IMR-90 (cell line): ENCODE data around the gene S100A5. TPM values are rescaled to one million over a fixed set of nuclear protein-coding genes. Genes with fewer than 3 reads are reported as not detected.
A peak's percentile ranks its signal among the peaks of the same experiment; 100 is the strongest.

Experiments
- ATAC-seq: fragments of 200-7000 bp; cut with Tn5 transposase; 2 replicates; pipeline ENCODE4 v1.9.1; 2020; ENCODE audit warnings: low read depth, mild to moderate bottlenecking, moderate library complexity
- BruUV-seq: library from RNA; stranded (reverse); fragments of 400-500 nt; replicated peaks from 2 replicates; lab custom pipeline; 2021; lab: Mats Ljungman, UMichigan
- CTCF ChIA-PET: fragments of 300-600 bp; formaldehyde crosslinking; extraction: SDS; loops from one replicate; lab custom pipeline; 2021; ENCODE audit warnings: antibody characterized with exemption; lab: Yijun Ruan, JAX
- POLR2A ChIA-PET: fragments of 300-600 bp; sonication (Branson Sonifier 250); formaldehyde crosslinking; loops from one replicate; lab custom pipeline; 2022; ENCODE audit warnings: antibody characterized with exemption; ENCODE audit not compliant: unreplicated experiment; lab: Charles Lee
- DNase-seq: peaks from one replicate; pipeline ENCODE4 v3.0.0; 2013
- H2AFZ ChIP-seq: replicated peaks from 2 replicates; pipeline ENCODE3; 2013; ENCODE audit warnings: low read length, mild to moderate bottlenecking; ENCODE audit not compliant: poor library complexity
- H2AK5ac ChIP-seq: 2 replicates; pipeline ENCODE4 v1.6.1; 2013; ENCODE audit warnings: low read depth, low read length, inconsistent platforms
- H2AK9ac ChIP-seq: replicated peaks from 2 replicates; pipeline ENCODE3; 2013; ENCODE audit warnings: mild to moderate bottlenecking, low read depth, low read length, moderate library complexity; ENCODE audit not compliant: poor library complexity
- H2BK120ac ChIP-seq: 2 replicates; pipeline ENCODE4 v1.6.1; 2013; ENCODE audit warnings: low read depth, low read length, inconsistent platforms
- H2BK15ac ChIP-seq: 3 replicates; pipeline ENCODE4 v1.6.1; 2013; ENCODE audit warnings: low read depth, low read length, inconsistent platforms
- H2BK20ac ChIP-seq: 2 replicates; pipeline ENCODE4 v1.6.1; 2013; ENCODE audit warnings: low read depth, mild to moderate bottlenecking, inconsistent platforms, low read length, moderate library complexity
- H2BK5ac ChIP-seq: 2 replicates; pipeline ENCODE4 v1.6.1; 2013; ENCODE audit warnings: mild to moderate bottlenecking, low read depth, low read length, inconsistent platforms; ENCODE audit not compliant: poor library complexity, severe bottlenecking
- H3K14ac ChIP-seq: replicated peaks from 2 replicates; pipeline ENCODE4 v1.6.1; 2013; ENCODE audit warnings: low read depth, low read length, inconsistent platforms
- H3K18ac ChIP-seq: 2 replicates; pipeline ENCODE4 v1.6.1; 2013; ENCODE audit warnings: low read depth, low read length, control low read depth
- H3K23ac ChIP-seq: 2 replicates; pipeline ENCODE4 v1.6.1; 2013; ENCODE audit warnings: low read depth, low read length, inconsistent platforms
- H3K27ac ChIP-seq: 2 replicates; pipeline ENCODE4 v1.5.1; 2013; ENCODE audit warnings: mild to moderate bottlenecking, control low read depth, low read length; ENCODE audit not compliant: insufficient read depth
- H3K27me3 ChIP-seq: 2 replicates; pipeline ENCODE4 v1.6.1; 2013; ENCODE audit warnings: low read length; ENCODE audit not compliant: control insufficient read depth, insufficient read depth
- H3K36me3 ChIP-seq: 2 replicates; pipeline ENCODE4 v1.6.1; 2013; ENCODE audit warnings: low read length, mixed read lengths; ENCODE audit not compliant: control insufficient read depth, insufficient read depth
- H3K4ac ChIP-seq: 2 replicates; pipeline ENCODE4 v1.6.1; 2013; ENCODE audit warnings: low read depth, low read length, inconsistent platforms
- H3K4me1 ChIP-seq: 2 replicates; pipeline ENCODE4 v1.6.1; 2013; ENCODE audit warnings: low read length, mixed read lengths; ENCODE audit not compliant: control insufficient read depth, insufficient read depth
- H3K4me2 ChIP-seq: 2 replicates; pipeline ENCODE4 v1.6.1; 2013; ENCODE audit warnings: low read depth, mild to moderate bottlenecking, control low read depth, low read length, moderate library complexity
- H3K4me3 ChIP-seq: 2 replicates; pipeline ENCODE4 v1.5.1; 2013; ENCODE audit warnings: low read depth, mild to moderate bottlenecking, control low read depth, low read length, moderate library complexity; ENCODE audit not compliant: insufficient read depth
- H3K56ac ChIP-seq: 2 replicates; pipeline ENCODE4 v1.6.1; 2013; ENCODE audit warnings: low read length, inconsistent platforms; ENCODE audit not compliant: insufficient read depth; ENCODE audit errors: extremely low read depth
- H3K79me1 ChIP-seq, 2 experiments: 2 replicates each; pipeline ENCODE4 v1.6.1; 2013; ENCODE audit warnings: low read length in 2 of 2, inconsistent platforms in 1 of 2, low read depth in 1 of 2
- H3K9ac ChIP-seq: 2 replicates; pipeline ENCODE4 v1.6.1; 2013; ENCODE audit warnings: low read depth, low read length, control low read depth
- H3K9me1 ChIP-seq: 2 replicates; pipeline ENCODE4 v1.6.1; 2013; ENCODE audit warnings: low read length, inconsistent platforms; ENCODE audit not compliant: insufficient read depth
- H3K9me3 ChIP-seq: 2 replicates; pipeline ENCODE4 v1.6.1; 2013; ENCODE audit warnings: low read length; ENCODE audit not compliant: control insufficient read depth, insufficient read depth
- H4K20me1 ChIP-seq: 2 replicates; pipeline ENCODE4 v1.6.1; 2013; ENCODE audit warnings: low read length, inconsistent platforms; ENCODE audit not compliant: insufficient read depth
- H4K5ac ChIP-seq: 2 replicates; pipeline ENCODE4 v1.6.1; 2013; ENCODE audit warnings: mild to moderate bottlenecking, low read depth, low read length, control low read depth
- H4K8ac ChIP-seq, 2 experiments: 2 replicates each; pipeline ENCODE4 v1.6.1; 2013; ENCODE audit warnings: low read depth in 2 of 2, low read length in 2 of 2, control low read depth in 1 of 2, inconsistent platforms in 1 of 2
- H4K91ac ChIP-seq: 2 replicates; pipeline ENCODE4 v1.6.1; 2013; ENCODE audit warnings: low read depth, low read length, inconsistent platforms; ENCODE audit not compliant: insufficient read depth
- CTCF ChIP-seq: conservative IDR thresholded peaks from 2 replicates; pipeline ENCODE4 v1.5.1; 2012; ENCODE audit warnings: mild to moderate bottlenecking, low read depth, low read length, improper control_type of control experiment
- POLR2A ChIP-seq: IDR thresholded peaks from 2 replicates; pipeline ENCODE4 v1.6.1; 2012; ENCODE audit warnings: mild to moderate bottlenecking, low read depth, low read length
- RCOR1 ChIP-seq: IDR thresholded peaks from 2 replicates; pipeline ENCODE4 v1.6.1; 2012; ENCODE audit warnings: mild to moderate bottlenecking, low read length, improper control_type of control experiment; ENCODE audit not compliant: insufficient replicate concordance
- WGBS, 2 experiments: methylation state at CpG; one replicate each; pipeline versions ENCODE4 v1.1.5 to v1.1.7; 2013; ENCODE audit warnings: missing lambda C conversion rate in 2 of 2; ENCODE audit not compliant: insufficient read length in 1 of 2; ENCODE audit errors: extremely low coverage in 2 of 2; 5-methylcytosine and 5-hydroxymethylcytosine counted together
- dilution Hi-C: fragments of 300-500 bp; cut with HindIII; formaldehyde crosslinking; loops from one replicate; pipeline ENCODE4 v1.14.3; 2018; ENCODE audit warnings: low sequenced_read_pairs; ENCODE audit not compliant: unreplicated experiment
- in situ Hi-C: fragments of 300-500 bp; cut with MboI; formaldehyde crosslinking; loops from 3 replicates; pipeline ENCODE4 v1.14.3; 2019; ENCODE audit warnings: low sequenced_read_pairs, inconsistent platforms, mixed read lengths
- intact Hi-C: fragments of 100-400 bp; cut with micrococcal nuclease; formaldehyde crosslinking; loops from 2 replicates; pipeline ENCODE4 v1.10.0; 2022
- polyA plus RNA-seq, 3 experiments: library from polyadenylated mRNA; depleted of rRNA; stranded (reverse); fragments of >200 nt; gene quantifications; 2 replicates each; pipeline ENCODE4 v1.2.3, GENCODE V29; 2012; ENCODE audit warnings: low replicate concordance in 1 of 3
- total RNA-seq: library from RNA; depleted of rRNA; stranded (reverse); fragments of >200 nt; gene quantifications from 2 replicates; pipeline ENCODE4 v1.2.3, GENCODE V29; 2012

S100A5 gene
- total and polyA plus RNA-seq, 2 of the 4 experiments (the other 2 are of a cell fraction), result 0.27 TPM; not detected in 1

- peaks cover 37% of the 10 kb centered on the region for H3K4me1 ChIP-seq
- intact Hi-C loops (no loop called here), in situ Hi-C loops (loop anchor here (25.0 kb wide), 1 partner anchor 415 kb away; the partner anchor contains the start of genes CREB3L4, CRTC2 and SLC39A1), dilution Hi-C loops (no loop called here)
- TF ChIP-seq CTCF, result no peak
- TF ChIP-seq POLR2A, result no peak
- no peak for TF ChIP-seq RCOR1
- H2BK120ac ChIP-seq, result peak overlapping the region; percentile 82
- H4K8ac ChIP-seq, result peak overlapping the region in 1 of 2 experiments; percentile 91; a peak in 1 of 4 replicates
- no peaks in the 10 kb centered on the region for H3K27me3 ChIP-seq
- H3K4me3 ChIP-seq, result no peak overlapping the region
- H3K9me3 ChIP-seq, result no peaks in the 10 kb centered on the region
- peak overlapping the region; percentile 85 for H2AK5ac ChIP-seq
- H2BK5ac ChIP-seq, result no peak overlapping the region
- H3K79me1 ChIP-seq, result peaks cover 0 to 35% of the 10 kb centered on the region in 2 experiments; a peak in 3 of 4 replicates
- no peak overlapping the region for H3K56ac ChIP-seq
- H3K14ac ChIP-seq, result peak overlapping the region; percentile 65; the same call in 1 of the 2 replicates
- peak overlapping the region; percentile 77 for H2AFZ ChIP-seq
- no peaks in the 10 kb centered on the region for H3K36me3 ChIP-seq
- peak overlapping the region; percentile 17; the same call in 1 of the 2 replicates for H4K5ac ChIP-seq
- H3K23ac ChIP-seq, result no peak overlapping the region
- POLR2A ChIA-PET, result interaction anchor here (1.0 kb wide), 1 partner anchor 11 kb away, joined by 3 read pairs; the partner anchor contains the start of gene S100A6
- H4K20me1 ChIP-seq, result no peaks in the 10 kb centered on the region
- H3K18ac ChIP-seq, result no peak overlapping the region; the same call in 1 of the 2 replicates
- CTCF ChIA-PET, result no interaction called here
- H3K9me1 ChIP-seq, result peaks cover 54% of the 10 kb centered on the region
- no peak for DNase-seq
- peak overlapping the region; percentile 96 for H2AK9ac ChIP-seq
- no peak overlapping the region for H3K9ac ChIP-seq
- WGBS, 2 experiments, result 87% methylated on average over 3 of the region's 14 CpGs; no CpG with 5 or more reads in 1 of the 2 experiments
- peak overlapping the region; percentile 70 for H4K91ac ChIP-seq
- H2BK20ac ChIP-seq, result peak overlapping the region; percentile 20; the same call in 1 of the 2 replicates
- H3K4me2 ChIP-seq, result no peak overlapping the region
- no TSS peak for BruUV-seq
- H3K27ac ChIP-seq, result 0 out of 2 replicates have a peak overlapping the region, but pooled peaks have one; percentile 5
- no peak for ATAC-seq
- peak overlapping the region; percentile 96 for H3K4ac ChIP-seq
- peak overlapping the region; percentile 60; the same call in 1 of the 3 replicates for H2BK15ac ChIP-seq
Measured at GRCh38 chr1:153546796-153547559, 6.2 kb upstream of the S100A5 start.
